Naive B cell (primary cell): ENCODE data around the gene HOXA6. TPM values are rescaled to one million over a fixed set of nuclear protein-coding genes. Genes with fewer than 3 reads are reported as not detected.

Source experiments
- ATAC-seq, 2 donors: fragments of 150-1000 bp; cut with Tn5 transposase; 2 replicates each; pipeline ENCODE4 v1.10.0; 2021; ENCODE audit warnings: low read depth in 2 of 2, mild to moderate bottlenecking in 2 of 2, moderate library complexity in 2 of 2
- DNase-seq: peaks from one replicate; pipeline ENCODE4 v3.0.0; 2022
- H3K27ac Mint-ChIP-seq, 6 donors: one replicate each; pipeline ENCODE4 v1.8.0; 2020 to 2022; ENCODE audit warnings: mild to moderate bottlenecking in 6 of 6, mixed read lengths in 6 of 6, moderate library complexity in 5 of 6, inconsistent platforms in 2 of 6
- H3K27me3 Mint-ChIP-seq, 3 donors: one replicate each; pipeline ENCODE4 v1.8.0; 2021 to 2022; ENCODE audit warnings: mixed read lengths in 3 of 3, mild to moderate bottlenecking in 1 of 3
- H3K36me3 Mint-ChIP-seq, 2 donors: one replicate each; pipeline ENCODE4 v1.8.0; 2020 to 2022; ENCODE audit warnings: mixed read lengths in 2 of 2, inconsistent platforms in 1 of 2, mild to moderate bottlenecking in 1 of 2
- H3K4me1 Mint-ChIP-seq, 3 donors: one replicate each; pipeline ENCODE4 v1.8.0; 2020 to 2022; ENCODE audit warnings: mixed read lengths in 3 of 3, inconsistent platforms in 1 of 3, mild to moderate bottlenecking in 1 of 3, moderate library complexity in 1 of 3
- H3K4me3 Mint-ChIP-seq, 8 donors: one replicate each; pipeline ENCODE4 v1.8.0; 2020 to 2022; ENCODE audit warnings: mild to moderate bottlenecking in 8 of 8, mixed read lengths in 8 of 8, moderate library complexity in 8 of 8, inconsistent platforms in 2 of 8
- H3K9me3 Mint-ChIP-seq, 7 donors: one replicate each; pipeline ENCODE4 v1.8.0; 2020 to 2022; ENCODE audit warnings: mixed read lengths in 7 of 7, mild to moderate bottlenecking in 5 of 7, inconsistent platforms in 2 of 7, moderate library complexity in 1 of 7
- polyA plus RNA-seq, 6 donors: library from polyadenylated mRNA; unstranded; fragments of 300-500 nt; fragmentation: Illumina TruSeq; gene quantifications; one replicate each; pipeline ENCODE4 v1.2.3, GENCODE V29; 2021; ENCODE audit warnings: low read depth in 6 of 6

The HOXA6 gene
- polyA plus RNA-seq, 6 donors from 2014 or later, result not detected

DNA sequence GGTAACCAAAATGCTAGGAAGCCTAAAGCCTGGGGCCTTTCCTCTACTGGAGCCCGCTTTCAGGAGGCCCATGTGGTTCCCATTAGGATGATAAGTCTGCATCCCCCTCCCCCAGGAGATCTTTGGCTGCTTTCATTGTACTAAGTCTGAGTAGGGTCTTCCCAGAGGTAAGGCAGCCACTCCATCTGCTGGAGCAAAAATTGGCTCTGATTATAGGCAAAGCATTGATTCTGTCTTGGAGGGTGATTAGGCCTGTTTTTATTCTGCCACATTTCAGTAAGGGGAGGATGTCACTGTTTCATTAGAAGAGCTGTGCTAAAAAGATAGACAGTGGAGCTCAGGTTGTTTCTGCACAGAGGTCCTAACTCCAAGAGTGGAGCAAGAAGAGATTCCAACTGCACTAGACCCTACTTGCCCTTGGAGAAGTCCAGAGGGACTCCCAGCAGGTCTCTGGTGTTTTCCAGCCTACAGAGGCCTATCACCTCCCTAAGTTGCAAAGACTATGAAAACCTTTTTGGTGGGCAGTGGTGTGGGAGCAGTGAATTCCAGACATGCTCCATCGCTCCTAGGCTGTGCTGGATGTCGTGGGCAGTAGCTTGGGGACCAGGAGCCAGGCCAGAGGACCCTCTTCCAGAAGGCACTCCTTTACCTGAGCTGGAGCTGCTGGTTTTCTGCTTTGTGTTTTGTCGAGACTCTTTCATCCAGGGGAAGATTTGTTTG lies 37.9 kb downstream of the HOXA6 start:
- no peaks in the 10 kb centered on the region for H3K4me1 Mint-ChIP-seq
- DNase-seq (no peak), ATAC-seq (no peak)
- H3K27ac Mint-ChIP-seq, result no peak overlapping the region
- peaks cover 0 to 8% of the 10 kb centered on the region in 2 donors for H3K36me3 Mint-ChIP-seq
- H3K9me3 Mint-ChIP-seq, result peaks cover 0 to 4% (median 0%) of the 10 kb centered on the region in 7 donors
- H3K4me3 Mint-ChIP-seq, result peak overlapping the region in 1 of 8 donors; percentile 29
- peaks cover 11 to 38% (median 11%) of the 10 kb centered on the region in 3 donors for H3K27me3 Mint-ChIP-seq

DNA sequence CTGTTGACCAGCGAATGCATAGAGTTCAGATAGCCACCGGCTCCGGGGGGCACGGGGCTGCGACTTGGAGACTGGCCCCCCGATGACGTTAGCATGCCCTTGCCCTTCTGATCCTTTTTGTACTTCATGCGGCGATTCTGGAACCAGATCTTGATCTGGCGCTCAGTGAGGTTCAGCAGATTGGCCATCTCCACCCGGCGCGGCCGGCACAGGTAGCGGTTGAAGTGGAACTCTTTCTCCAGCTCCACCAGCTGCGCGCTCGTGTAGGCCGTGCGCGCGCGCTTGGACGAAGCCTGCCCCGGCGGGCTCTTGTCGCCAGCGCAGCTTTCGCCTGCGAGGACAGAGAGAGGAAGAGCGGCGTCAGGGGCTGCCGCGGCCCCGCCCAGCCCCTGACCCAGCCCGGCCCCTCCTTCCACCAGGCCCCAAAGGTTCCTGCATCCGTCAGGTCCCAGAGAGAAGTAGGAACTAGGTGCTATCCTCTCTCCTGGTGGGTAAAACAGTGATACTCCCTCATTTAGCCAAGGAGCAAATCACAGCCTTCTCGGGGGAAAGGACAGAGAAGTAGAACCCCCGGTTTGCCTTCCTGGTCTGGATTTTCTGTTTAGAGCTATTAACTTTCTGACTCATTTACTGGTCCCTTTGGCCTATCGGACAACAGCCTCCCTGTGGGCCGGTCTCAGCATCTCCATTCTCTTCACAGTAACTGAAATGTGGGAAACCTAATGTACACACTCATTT lies 39.0 kb downstream of the HOXA6 start:
- peaks cover 0 to 6% (median 3%) of the 10 kb centered on the region in 3 donors for H3K4me1 Mint-ChIP-seq
- no peak overlapping the region for H3K27ac Mint-ChIP-seq
- ATAC-seq, result no peak

DNA sequence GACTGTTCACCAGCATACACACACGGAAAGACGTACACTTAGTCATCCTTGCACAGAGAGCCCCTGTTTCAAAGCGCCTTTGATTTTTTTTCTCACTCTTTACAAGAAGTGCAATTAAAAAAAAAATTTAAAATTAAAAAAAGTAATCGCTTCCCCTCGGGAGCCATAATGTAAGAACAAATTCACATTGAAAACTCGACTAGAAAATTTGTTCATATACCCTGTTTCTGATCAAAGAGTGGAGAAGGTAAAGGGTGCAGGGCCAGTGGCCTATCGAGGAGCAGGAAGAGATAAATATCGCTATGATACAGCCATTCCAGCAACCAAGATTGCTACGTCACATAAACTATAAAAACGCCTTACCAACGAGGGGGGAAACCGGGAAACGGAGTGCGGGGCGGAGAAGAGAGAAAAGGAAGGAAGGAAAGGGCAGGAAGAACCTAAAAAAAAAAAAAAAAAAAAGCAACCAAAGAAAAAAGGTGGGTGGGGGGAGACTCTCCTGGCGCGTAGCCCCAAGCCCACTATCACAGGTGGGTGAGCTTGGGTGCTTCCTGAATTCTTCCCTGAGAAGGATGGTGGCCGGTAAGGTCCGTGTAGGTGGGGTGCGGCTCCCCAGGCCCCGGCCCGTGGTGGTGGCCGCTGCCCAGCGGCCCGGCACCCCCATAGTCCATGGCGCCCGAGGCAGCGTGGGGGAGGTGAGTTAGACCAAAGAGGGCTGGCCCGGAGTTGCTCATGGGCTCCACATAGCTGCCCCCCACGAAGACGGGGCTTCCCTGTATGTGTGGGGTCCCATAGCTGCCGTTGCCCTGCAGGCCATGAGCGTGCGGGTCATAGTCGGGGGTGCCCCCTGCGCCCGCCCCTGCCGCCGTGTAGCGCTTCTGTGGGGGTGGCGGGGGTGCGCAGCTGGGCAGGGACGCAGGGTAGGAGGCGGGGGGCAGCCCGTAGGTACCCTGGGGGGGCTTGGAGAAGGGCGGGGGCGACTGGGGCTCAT lies 39.9 kb downstream of the HOXA6 start:
- ATAC-seq (no peak), DNase-seq (no peak)
- Mint-ChIP-seq H3K4me3 (no peak overlapping the region), H3K27ac (no peak overlapping the region), H3K9me3 (peaks cover 0 to 4% (median 0%) of the 10 kb centered on the region in 7 donors), H3K36me3 (peaks cover 0 to 21% of the 10 kb centered on the region in 2 donors), H3K4me1 (peaks cover 5 to 13% (median 7%) of the 10 kb centered on the region in 3 donors), H3K27me3 (peaks cover 30 to 57% (median 30%) of the 10 kb centered on the region in 3 donors)

More for the DNA sequence above, 39.0 kb downstream of the HOXA6 start:
- no peak for DNase-seq
- Mint-ChIP-seq H3K27me3 (peaks cover 22 to 48% (median 22%) of the 10 kb centered on the region in 3 donors), H3K4me3 (no peak overlapping the region), H3K9me3 (peaks cover 0 to 4% (median 0%) of the 10 kb centered on the region in 7 donors), H3K36me3 (peaks cover 0 to 14% of the 10 kb centered on the region in 2 donors)

DNA sequence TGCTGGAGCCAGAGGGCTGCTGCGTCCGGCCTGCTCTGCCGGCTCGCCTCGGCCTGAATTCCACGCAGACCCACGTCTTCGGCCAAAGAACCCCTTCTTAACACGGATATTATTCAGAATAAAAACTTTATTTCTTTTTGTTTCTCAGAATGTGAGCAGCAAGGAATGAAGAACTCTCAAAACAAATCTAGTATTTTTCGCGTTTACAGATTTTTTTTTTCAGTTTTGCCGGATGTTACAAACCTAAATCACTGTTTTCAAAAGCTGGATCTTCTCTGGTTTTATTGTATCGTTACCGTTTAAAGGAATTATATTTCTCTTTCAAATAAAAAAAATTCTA lies 40.7 kb downstream of the HOXA6 start:
- Mint-ChIP-seq H3K27me3 (peaks cover 37 to 60% (median 39%) of the 10 kb centered on the region in 3 donors), H3K36me3 (peaks cover 0 to 24% of the 10 kb centered on the region in 2 donors), H3K27ac (no peak overlapping the region), H3K9me3 (peaks cover 0 to 4% (median 0%) of the 10 kb centered on the region in 7 donors), H3K4me3 (no peak overlapping the region), H3K4me1 (peaks cover 13 to 18% (median 13%) of the 10 kb centered on the region in 3 donors)
- DNase-seq (no peak), ATAC-seq (no peak)

DNA sequence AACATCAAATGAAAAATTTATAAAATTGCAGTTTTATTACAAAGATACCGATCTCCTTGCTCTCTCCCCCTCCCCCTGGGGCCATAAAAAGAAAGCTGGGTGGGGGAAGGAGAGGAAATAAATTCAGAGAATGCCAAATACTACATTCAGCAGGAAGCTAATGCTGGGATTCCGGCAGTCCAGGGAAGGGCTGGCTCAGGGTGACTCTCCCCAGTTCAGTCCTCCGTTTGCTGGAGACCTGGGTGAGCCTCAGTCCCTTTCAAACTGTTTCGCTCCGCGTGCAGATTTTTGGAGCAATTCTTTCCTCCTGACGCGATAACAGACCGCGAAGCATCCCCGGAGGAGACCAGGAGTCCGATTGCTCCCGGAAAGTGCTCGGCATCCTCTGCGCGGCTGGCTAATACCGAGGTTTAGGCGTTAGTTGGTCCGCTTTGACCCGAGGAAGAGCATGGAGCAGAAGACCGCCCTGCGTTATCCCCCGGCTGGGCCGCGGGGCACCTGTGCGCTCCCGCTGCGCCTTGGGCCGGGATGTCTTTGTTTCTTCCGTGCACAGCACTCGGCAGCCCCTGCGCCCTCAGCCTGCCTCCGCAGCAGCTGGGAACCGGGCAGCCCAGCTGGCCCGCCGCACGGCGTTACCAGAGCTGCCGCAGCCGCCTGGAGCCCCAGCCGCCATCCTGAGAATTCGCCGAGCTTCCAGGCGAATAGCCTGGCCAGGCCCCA lies 41.2 kb downstream of the HOXA6 start:
- Mint-ChIP-seq H3K9me3 (peaks cover 0 to 4% (median 0%) of the 10 kb centered on the region in 7 donors), H3K27ac (no peak overlapping the region), H3K4me3 (no peak overlapping the region), H3K4me1 (peaks cover 17 to 18% (median 18%) of the 10 kb centered on the region in 3 donors), H3K36me3 (peaks cover 4 to 29% of the 10 kb centered on the region in 2 donors), H3K27me3 (peaks cover 42 to 61% (median 44%) of the 10 kb centered on the region in 3 donors)
- no peak for ATAC-seq
- DNase-seq, result no peak

DNA sequence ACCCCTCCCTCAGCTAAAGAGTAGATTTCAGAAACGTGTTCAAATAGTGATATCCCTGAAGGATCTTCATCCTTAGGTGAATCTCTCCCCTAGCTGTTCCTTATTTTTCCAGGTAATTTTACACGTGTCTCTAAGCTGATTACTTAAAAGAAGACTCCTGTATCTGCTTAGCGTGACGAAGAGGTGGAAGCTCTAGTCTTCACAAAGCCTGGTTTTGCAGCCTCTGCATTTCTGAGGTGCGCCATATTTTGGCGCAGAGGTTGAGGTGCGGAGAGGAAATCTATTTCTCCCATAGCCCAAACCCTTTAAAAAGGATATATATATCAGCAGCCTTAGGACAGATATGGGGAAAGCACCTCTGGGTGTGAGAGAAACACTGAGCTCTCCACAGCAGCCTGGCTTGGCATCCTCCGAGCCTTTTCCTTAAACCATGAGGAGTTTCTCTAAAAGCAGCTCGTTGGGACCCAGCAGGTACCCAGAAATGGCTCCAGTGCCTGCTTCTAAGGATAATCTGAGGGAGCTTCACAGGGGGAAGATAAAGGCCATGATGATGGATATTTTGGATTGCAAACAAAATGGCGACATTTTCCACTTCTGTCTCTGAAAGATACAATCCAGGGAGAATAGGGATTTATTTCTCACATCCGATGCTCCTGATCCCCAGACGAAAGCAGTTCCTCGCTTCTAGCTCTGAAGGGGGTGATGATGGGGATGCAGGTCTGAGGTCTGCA lies 42.1 kb downstream of the HOXA6 start:
- H3K27ac Mint-ChIP-seq, result no peak overlapping the region
- peaks cover 0 to 4% (median 0%) of the 10 kb centered on the region in 7 donors for H3K9me3 Mint-ChIP-seq
- peaks cover 6 to 34% of the 10 kb centered on the region in 2 donors for H3K36me3 Mint-ChIP-seq
- H3K4me1 Mint-ChIP-seq, result peaks cover 17 to 18% (median 18%) of the 10 kb centered on the region in 3 donors
- DNase-seq (no peak), ATAC-seq (no peak)
- H3K27me3 Mint-ChIP-seq, result peaks cover 51 to 64% (median 53%) of the 10 kb centered on the region in 3 donors
- no peak overlapping the region for H3K4me3 Mint-ChIP-seq

DNA sequence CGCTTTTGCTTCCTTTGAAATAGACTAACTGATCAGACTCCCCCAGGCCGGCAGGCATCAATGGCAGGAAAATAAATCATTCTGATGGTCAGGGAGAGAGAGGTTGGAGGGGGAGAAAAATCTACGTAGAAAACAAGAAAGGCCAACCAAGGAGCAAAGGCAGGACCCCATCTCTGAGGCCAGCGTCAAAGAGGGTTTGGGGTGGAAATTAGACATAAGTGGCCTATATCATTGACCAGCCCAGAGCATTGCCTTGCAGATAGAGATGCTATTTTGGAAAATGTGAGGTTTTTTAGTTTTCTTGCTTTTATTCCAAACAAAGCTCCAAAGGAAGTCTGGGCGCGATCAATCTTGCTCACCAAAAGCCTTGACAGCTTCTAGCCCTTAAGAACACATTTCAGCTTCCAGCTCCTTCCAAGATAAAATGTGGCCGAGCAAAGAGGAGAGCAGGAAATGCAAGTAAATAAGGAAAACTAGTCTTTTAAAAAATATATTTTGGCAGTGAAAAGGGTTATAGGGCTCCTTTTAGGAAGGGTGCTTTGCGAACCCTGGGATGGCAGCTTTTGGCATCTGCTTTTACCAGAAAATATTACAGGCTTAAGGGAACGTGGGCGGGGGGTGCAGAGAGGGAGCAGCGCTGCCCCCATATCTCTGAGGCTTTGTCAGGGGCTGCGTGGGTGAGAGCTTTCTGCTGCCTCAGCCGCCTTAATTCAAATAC lies 43.1 kb downstream of the HOXA6 start:
- Mint-ChIP-seq H3K27ac (no peak overlapping the region), H3K36me3 (peaks cover 15 to 44% of the 10 kb centered on the region in 2 donors), H3K27me3 (peaks cover 60 to 67% (median 62%) of the 10 kb centered on the region in 3 donors), H3K9me3 (peaks cover 0 to 4% (median 0%) of the 10 kb centered on the region in 7 donors), H3K4me3 (peak overlapping the region in 1 of 8 donors; percentile 25), H3K4me1 (peaks cover 17 to 22% (median 18%) of the 10 kb centered on the region in 3 donors)
- no peak for ATAC-seq
- DNase-seq, result no peak

DNA sequence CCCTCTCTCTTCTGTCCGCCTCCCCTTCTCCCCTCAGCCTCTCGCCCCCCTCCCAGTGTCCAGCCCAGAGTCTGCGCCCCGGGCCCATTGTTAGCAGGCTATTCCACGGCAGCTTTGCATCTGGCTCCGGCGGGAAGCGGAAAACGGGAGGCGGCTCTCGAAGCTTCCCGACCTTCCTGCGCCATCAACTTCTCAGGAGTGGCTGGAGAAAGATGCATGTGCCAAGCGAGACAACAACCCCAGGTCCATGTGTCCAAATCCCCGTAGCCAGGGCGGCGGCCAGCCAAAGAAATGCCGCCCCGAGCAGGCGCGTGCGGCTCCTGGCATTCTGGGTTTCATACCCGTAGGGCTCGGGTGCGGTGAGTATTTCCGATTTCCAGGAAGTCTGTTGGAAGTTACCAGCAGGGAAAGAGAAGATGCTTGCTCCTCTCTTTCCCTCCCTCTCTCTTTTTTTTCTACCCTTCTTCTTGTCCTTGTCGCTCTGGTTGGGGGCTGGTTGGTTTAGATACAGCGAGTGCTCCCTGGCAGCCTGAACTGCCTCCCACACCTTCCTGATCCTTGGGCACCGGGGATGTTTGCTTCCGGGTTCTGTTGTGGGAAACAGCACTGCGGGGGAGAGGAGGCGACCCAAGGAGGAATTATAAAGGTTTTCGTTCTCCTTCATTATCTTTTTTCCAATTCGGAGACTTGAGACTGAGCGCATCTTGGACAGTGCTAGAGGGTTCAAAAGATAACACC lies 43.9 kb downstream of the HOXA6 start:
- Mint-ChIP-seq H3K36me3 (peaks cover 20 to 51% of the 10 kb centered on the region in 2 donors), H3K9me3 (peaks cover 0 to 4% (median 2%) of the 10 kb centered on the region in 7 donors), H3K27me3 (peaks cover 68 to 75% (median 71%) of the 10 kb centered on the region in 3 donors), H3K4me1 (peaks cover 23 to 30% (median 24%) of the 10 kb centered on the region in 3 donors), H3K27ac (no peak overlapping the region), H3K4me3 (peak overlapping the region in 6 of 8 donors; percentile 19 to 71 (median 58))
- DNase-seq (no peak), ATAC-seq (no peak)

DNA sequence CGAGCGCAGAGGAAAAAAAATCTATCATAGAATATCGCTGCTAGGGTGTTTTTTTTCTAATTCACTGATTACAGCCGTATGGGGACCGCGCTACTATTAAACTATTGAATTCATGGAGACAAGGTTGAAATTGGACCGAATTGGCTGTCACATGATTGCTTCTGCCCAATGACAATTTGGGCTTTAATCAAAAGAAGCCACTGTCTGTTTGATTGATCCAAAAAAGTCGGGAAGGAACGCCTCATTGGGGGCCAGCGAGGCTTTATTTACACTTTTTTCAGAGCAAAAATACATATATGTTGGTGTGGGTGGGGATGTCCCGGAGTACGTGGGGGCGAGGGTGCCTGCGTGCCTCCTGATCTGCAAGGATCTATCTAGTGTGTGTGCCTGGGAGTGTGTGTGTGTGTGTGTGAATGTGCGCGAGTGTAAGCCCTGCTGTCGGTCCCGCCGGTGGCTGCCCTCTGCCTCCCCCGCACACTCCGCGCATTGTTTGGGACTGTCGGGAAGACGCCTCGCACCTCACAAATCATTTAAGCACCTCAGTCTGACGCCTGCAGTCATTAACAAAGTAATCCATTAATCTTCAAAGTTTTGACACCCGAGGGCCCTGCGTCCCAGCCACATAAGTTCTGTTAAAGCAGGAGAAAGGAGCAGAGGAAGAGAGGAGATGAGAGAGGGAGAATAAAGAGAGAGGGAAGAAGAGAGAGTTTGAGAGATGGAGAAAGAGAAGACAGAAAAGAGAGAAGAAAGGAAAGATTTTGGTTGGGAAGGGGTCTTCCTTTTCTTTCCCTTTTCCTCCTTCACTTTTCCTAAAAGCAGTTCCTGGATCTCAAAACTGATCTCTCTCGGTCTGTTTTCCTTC lies 44.8 kb downstream of the HOXA6 start, which contains the start of gene HOXA2:
Gene HOXA2, minus strand, starts transcription at position 103 of the 862 bp plus-strand sequence. CDS start 183 bp downstream, outside the sequence.
- H3K27me3 Mint-ChIP-seq, result peaks cover 70 to 83% (median 75%) of the 10 kb centered on the region in 3 donors
- H3K9me3 Mint-ChIP-seq, result peaks cover 0 to 4% (median 2%) of the 10 kb centered on the region in 7 donors
- H3K4me3 Mint-ChIP-seq, result peak within 1 kb of the TSS; percentile 21 to 81 (median 71)
- ATAC-seq (peak in 1 of 2 donors; percentile 14), DNase-seq (no peak)
- H3K4me1 Mint-ChIP-seq, result peaks cover 27 to 39% (median 28%) of the 10 kb centered on the region in 3 donors
- H3K36me3 Mint-ChIP-seq, result peaks cover 20 to 50% of the 10 kb centered on the region in 2 donors
- H3K27ac Mint-ChIP-seq, result peak within 1 kb of the TSS in 5 of 6 donors; percentile 44 to 81 (median 72)
